Activated T-cell treated with anti-CD3 and anti-CD28 coated beads, Interleukin-2, amount 50 U/mL, for 1 hour (primary cell): ENCODE measurements around the gene INO80.

Source experiments
- DNase-seq: peaks from one replicate; pipeline ENCODE4 v3.0.0-alpha.2; 2020

The INO80 gene

DNA sequence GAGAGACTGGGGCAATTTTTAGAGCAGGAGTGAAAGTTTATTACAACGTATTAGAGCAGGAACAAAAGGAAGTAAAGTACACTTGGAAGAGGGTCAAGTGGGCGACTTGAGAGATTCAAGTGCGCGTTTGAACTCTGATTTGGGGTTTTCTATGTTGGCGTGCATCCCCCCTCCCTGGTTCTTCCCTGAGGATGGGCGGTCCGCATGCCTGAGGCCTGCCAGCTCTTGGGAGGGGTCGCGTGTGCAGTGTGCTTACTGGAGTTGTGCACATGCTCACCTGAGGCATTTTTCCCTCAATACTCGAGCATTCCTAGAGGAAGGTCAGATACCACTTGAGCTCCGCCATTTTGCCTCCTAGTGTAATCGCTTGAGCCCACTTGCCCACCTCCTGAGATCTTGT lies 173.2 kb downstream of the INO80 start:
- no peak for DNase-seq

DNA sequence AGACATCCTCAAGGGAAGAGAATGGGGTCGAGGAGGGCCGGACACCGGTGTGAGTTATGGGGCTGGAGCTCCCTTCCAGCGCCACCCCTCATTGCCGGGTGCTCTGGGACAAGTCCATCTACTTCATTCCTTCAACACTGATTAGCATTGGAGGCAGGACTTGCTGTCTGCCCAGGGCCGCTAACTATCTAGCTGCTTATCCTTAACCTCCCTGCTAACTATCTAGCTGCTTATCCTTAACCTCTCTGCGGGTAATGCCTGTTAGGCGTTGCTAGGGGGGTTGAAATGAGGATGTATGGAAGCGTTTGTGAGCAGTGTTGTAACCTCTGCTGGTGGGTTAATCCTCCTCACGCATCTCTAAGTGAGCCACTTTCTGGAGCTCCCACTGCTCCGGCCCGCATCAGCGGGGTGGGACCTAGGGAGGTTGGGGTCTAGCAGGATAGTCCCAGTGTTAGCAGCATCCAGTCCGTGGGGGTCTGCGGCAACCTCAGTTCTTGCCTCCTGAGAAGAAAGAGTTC lies 173.7 kb downstream of the INO80 start:
- no peak for DNase-seq

DNA sequence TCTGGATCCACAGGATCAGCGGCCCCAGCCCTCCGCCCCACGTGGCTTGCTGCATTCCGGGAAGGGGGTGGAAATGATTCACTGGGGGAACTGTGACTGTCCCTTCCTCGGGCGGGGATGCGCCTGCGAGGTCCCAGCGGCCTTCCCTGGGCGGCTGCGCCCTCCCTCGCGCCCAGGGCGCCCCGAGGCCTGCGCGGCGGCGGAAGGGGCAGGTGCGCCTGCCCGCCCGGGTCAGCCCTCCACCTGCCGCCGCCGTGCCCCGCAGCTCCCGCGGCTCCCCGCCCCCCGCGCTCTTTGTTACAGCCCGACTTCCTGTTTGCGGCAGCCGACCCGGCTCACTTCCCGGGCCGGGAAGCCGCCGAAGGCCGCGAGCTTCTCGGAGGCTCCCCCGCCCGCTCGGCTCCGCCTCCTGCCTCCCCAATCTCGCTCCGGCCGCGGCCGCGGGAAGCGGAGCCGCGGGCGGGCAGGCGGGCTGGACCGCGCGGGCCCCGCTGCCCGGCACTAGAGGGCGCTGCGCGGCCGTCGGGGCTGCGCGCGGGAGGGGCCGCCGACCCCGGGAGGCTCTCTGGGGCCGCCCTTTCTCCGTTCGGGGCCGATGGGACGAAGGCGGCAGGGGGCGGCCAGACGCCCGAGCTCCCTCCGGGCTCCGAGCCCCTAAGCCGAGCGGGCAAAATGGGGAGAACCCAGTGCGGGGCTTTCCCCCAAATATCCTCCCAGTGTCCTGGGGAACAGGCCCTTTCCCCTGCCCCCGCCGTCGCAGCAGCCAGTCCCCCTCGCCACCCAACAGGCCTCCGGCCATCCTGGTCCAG lies 174.3 kb downstream of the INO80 start:
- peak; percentile 73 for DNase-seq

DNA sequence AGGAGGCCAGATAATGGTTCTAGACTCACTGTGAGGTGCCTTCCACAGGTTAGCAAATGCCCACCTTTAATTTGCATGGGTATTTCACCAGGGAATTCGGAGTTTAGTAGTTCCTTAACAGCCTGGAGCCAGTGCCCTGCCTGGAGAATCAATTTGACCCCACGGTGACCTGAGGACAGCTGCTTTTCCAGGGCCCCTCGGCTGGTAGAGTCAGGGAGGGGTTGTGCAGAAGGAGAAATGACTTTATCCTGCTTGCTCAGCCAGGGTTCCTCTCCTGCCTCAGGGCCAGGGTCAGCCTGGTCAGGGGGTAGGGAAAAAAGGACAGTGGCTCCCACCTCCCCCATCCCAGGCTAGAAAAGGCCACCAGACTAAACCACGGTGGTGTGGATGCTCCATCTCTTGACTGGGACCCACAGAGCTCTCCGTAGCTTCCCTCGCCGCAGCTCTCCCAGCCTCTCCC lies 175.0 kb downstream of the INO80 start:
- DNase-seq: peak; percentile 26

DNA sequence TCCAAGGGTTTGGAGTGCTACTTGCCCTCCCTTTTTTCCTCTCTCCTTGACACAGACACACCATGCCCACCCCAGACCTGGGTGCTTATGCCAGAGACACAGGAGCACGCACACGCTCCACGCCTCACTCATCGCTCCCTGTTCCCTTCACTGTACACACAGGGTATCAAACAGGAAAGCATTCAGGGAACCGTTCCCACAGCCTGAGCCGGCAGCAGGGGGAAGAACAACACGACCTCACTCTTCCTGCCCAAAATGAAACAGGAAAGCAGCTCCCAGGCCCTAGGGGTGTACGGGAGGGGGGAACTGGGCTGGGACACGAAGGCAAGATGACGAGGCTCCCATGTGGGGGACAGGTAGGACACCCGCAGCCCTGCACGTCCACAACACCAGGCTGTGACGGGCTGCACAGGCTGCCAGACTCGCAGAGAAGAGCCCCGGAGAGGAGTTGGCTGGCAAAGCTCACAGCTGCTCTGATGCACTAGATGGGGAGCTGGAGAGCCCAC lies 175.7 kb downstream of the INO80 start:
- DNase-seq: no peak

DNA sequence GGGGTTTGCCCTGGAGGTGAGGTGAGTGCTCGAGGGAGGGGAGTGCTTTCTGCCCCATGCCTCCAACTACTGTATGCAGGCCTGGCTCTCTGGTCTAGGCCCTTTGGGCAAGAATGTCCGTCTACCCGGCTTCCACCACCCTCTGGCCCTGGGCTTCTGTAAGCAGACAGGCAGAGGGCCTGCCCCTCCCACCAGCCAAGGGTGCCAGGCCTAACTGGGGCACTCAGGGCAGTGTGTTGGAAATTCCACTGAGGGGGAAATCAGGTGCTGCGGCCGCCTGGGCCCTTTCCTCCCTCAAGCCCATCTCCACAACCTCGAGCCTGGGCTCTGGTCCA lies 177.6 kb downstream of the INO80 start:
- DNase-seq: no peak

DNA sequence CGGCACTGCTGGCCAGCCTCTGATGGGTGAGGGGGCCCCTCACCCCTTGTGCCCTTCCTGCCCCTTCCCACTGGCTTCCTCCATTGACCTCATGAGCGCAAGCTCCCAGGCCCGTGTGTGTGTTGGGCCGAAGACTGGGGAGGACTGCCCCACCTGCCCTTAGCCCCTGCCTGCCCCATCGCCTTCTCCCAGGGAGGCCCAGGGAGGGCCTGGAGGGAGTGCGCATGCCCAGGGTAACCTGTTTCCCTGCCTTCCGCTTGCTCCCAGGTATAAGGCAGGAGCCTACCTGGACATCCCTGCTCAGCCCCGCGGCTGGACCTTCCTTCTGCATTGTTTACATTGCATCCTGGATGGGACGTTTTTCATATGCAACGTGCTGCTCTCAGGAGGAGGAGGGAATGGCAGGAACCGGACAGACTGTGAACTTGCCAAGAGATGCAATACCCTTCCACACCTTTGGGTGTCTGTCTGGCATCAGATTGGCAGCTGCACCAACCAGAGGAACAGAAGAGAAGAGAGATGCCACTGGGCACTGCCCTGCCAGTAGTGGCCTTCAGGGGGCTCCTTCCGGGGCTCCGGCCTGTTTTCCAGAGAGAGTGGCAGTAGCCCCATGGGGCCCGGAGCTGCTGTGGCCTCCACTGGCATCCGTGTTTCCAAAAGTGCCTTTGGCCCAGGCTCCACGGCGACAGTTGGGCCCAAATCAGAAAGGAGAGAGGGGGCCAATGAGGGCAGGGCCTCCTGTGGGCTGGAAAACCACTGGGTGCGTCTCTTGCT lies 178.1 kb downstream of the INO80 start:
- DNase-seq: peak; percentile 28

DNA sequence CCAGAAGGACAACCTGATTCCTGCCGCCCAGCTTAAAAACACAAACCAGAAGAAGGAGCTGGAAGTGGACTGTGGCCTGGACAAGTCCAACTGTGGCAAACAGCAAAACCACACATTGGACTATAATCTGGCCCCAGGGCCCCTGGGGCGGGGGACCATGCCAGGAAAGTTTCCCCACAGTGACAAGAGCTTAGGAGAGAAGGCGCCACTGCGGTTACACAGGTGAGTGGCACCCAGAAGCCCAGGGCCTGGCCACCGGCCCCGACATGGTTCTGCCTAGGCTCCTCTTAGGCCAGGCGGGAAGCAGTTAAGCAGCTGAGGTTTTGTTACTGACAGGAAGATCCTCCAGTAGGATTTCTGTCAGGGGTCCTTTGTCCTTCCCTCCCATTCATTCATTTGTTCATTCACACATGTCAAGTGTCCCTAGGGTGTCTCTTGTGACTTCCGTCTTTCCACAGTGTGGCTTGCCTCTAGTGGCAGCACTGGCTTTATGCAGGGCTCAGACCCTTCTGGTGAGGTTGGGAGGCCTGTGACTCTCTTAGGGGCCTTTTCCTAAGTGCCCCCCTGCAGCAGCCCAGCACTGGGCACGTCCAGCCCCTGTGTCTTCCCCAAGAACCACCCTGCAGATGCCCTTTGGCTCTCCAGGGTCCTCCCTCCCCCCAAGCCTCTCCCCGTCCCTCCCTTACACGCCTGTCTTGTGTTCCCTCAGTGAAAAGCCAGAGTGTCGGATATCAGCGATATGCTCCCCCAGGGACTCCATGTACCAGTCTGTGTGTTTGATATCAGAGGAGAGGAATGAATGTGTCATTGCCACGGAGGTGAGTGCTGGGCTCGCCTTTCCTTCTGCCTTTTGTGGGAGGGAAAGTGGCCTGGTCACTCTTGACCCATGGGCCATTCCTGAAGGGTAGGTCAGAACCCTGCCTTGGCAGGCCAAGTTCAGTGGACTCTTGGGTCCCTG lies 179.1 kb downstream of the INO80 start:
- DNase-seq: no peak

DNA sequence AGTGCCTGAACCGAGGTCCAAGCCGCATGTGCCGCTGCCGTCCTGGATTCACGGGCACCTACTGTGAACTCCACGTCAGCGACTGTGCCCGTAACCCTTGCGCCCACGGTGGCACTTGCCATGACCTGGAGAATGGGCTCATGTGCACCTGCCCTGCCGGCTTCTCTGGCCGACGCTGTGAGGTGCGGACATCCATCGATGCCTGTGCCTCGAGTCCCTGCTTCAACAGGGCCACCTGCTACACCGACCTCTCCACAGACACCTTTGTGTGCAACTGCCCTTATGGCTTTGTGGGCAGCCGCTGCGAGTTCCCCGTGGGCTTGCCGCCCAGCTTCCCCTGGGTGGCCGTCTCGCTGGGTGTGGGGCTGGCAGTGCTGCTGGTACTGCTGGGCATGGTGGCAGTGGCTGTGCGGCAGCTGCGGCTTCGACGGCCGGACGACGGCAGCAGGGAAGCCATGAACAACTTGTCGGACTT lies 179.8 kb downstream of the INO80 start:
- no peak for DNase-seq

DNA sequence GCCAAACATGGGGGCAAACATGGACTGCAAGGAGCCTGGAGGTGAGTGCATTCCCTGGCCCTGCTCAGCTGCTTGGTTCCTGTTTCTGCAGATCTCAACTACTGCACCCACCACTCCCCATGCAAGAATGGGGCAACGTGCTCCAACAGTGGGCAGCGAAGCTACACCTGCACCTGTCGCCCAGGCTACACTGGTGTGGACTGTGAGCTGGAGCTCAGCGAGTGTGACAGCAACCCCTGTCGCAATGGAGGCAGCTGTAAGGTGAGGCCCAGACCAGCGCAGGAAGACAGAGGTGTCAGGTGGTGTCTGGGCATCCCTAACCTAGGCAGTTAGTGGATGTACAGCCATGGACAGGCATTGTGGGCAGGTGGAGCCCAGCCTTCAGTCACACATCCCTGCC lies 181.6 kb downstream of the INO80 start:
- no peak for DNase-seq

DNA sequence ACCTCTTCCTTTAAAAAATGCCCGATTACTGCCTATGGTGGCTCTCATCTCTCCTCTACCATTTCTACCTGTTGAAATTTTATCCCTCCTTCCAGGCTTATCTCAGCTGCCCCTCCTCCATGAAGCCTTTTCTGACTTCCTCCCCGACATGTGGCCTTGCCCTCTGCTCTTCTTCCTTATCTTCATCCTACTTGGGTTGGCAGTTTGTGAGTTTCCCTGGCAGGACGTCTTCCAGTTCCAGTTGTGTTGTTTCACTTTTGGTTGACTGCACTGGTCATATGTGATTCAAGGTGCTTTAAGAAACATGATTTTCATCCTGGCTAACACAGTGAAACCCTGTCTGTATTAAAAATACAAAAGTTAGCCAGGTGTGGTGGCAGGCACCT lies 182.6 kb downstream of the INO80 start:
- DNase-seq: no peak

DNA sequence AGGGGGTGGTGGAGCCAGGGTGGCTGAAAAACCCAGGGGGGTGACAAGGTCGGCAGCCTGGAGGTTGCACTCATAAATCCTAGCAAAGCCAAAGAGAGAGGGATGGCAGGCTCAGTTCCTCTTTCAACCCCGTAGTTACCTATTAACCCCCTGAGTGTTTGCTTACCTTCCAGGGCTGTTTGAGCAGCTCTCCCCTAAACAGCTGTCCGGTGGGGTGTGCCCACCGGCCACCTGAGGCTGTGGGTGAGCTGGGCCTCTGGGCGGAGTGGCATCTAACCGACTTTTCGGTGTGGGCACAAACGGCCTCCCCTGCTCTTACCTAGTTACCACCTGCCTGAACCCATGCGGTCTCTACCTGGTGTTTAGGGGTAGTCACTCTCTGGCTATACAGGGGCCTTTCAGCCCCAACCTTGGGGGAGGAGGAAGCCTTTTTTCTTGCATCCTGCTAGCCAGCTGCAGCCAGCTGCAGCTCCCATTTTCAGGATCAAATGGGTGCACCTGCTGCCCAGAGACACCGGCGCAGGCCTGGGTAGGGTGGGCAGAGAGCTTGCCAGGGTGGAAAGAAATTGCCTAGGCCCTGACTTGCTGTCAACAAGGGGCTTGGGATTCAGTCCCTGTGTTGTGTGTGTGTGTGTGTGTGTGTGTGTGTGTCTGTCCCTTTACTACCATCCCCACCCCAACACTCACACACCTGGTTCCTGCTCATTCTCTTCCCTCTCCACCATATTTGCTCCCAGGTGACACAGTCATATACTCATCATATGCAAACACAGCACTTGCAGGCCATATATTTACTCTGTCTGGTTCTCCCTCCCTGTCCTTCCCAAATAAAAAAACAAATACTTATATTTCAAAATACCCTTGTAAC lies 183.2 kb downstream of the INO80 start:
- DNase-seq: no peak

DNA sequence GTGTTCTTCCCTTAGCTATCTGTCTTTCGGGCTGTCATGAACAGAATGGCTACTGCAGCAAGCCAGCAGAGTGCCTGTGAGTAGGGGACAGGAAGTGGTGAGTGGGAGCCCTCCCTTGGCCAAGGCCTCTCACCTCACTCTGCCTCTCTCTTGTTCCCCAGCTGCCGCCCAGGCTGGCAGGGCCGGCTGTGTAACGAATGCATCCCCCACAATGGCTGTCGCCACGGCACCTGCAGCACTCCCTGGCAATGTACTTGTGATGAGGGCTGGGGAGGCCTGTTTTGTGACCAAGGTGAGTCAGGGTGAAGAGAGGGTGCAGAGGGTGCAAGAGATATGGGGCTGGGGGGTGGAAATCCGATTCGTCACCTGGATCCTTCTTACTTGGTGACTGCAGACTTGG lies 183.9 kb downstream of the INO80 start:
- no peak for DNase-seq

DNA sequence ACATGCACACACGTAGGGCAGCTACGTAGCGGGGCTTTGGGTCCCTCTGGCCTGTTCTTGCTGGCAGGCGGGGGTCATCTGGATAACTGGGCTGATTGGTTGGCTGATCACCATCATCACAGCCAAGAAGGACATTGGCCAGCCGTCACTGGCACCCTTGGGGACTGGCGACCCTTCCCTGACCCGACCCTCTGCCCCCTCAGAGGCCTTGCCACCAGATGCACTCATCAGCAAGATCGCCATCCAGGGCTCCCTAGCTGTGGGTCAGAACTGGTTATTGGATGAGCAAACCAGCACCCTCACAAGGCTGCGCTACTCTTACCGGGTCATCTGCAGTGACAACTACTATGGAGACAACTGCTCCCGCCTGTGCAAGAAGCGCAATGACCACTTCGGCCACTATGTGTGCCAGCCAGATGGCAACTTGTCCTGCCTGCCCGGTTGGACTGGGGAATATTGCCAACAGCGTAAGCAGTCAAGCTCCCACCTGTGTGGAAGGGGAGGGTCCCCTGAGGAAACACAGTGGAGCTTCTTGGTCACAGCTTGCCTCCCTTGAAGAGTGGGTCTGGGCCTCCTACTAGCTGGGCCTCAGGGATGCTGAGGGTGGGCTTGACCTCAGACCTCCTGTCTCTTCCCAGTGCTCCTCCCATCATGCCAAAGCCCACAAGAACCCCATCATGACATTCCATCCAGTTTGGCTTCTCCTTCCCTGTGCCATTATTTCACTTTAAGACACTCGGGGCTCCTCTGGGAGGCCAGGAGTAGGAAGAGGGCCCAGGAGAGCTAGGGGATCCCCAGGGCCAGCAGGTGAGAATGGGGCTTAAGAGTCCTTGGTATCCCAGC lies 184.6 kb downstream of the INO80 start:
- DNase-seq: no peak

DNA sequence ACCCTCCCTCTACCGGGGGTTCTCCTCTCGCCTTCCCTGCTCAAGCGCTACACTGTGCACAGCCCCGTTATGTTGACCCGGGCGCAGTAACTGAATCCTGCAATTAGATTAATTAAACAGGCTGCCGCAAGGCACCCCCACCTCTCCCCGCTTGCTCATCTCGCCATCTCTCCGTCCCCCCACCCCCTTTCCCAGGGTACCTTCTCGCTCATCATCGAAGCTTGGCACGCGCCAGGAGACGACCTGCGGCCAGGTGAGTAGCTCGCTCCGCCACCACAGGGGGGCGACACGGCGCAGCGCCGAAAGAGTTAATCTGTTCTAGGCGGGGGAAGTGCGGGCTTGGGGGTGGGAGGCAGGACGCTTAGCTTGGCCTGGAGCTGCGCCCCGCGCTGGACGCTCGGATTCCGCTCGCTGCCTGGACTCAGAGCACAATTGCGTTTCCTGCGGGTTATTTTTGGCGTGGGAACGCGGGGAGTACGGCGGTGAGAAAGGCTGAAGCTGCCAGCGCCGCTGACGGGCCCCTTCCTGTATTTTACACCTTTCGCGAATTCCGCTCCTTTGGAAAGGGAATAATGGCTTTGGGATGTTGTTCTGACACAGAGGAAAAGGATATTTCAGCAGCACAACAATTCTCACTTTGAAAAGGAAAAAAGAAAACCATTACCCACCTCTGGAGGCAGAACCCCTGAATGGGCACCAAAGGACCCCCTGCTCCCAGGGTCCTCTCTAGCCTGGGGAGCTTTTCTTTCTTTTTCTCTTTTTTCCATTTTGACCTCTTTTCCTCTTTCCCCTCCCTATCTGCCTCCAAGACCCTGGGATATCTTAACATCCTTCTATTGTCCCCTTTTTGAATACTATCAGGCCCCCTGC lies 185.4 kb downstream of the INO80 start:
- peak; percentile 66 for DNase-seq

DNA sequence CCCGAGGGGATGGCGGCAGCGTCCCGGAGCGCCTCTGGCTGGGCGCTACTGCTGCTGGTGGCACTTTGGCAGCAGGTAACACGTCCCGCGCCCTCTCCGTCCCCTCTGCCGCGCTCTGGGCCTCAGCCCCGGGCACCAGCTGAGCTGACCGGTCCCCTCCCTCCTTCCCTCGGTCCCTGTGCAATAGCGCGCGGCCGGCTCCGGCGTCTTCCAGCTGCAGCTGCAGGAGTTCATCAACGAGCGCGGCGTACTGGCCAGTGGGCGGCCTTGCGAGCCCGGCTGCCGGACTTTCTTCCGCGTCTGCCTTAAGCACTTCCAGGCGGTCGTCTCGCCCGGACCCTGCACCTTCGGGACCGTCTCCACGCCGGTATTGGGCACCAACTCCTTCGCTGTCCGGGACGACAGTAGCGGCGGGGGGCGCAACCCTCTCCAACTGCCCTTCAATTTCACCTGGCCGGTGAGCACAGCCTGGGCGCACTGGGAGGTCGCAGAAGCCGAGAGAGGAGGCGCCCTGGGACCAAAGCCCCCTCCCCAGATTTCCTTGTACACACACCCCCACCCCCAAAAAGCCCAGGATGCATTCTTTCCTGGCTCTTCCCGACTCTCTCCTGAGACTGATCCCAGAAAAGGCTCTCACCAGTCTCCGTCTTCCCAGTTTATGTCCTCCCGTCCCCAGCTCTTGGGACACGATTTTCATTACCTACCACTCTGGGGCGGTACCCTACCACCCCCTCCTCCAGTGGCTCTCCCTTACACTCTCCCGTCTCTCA lies 186.2 kb downstream of the INO80 start:
- DNase-seq: no peak
